Esophagus squamous epithelium (tissue), 4 donors: ENCODE measurements around the gene TRANK1.

ENCODE experiments used
- POLR2A ChIP-seq, 4 donors: fragments of 450-650 bp; IDR thresholded peaks; one replicate each; pipeline ENCODE4 v1.6.1; 2017; ENCODE audit warnings: antibody characterized with exemption in 4 of 4, mild to moderate bottlenecking in 4 of 4, moderate library complexity in 3 of 4
- TF ChIP-seq, protein P1 (sequence below), 6 experiments: fragments of 450-650 bp in 4 of 6; fragments of 200-600 bp in 2 of 6; sonication (generic) in 2 of 6; IDR thresholded peaks; one replicate each; pipeline ENCODE4 v1.5.1; 2016 to 2019; ENCODE audit warnings: antibody characterized with exemption in 6 of 6, mild to moderate bottlenecking in 4 of 6, moderate library complexity in 4 of 6

DNA sequence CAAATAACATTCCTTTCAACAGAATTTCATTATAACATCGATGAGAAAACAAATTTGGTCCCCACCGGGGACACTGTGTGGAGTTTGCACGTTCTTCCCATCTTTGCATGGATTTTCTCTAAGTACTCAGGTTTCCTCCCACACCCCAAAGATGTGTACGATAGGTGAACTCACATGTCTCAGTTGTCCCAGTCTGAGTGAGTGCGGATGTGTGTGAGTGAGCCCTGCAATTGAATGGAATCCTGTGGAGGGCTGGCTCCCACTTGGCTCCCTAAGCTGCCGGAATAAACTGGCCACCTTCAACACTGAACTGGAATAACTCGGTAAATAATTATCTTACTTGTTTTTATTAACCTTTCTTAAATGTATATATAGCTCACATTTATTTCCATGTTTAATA lies 77.0 kb downstream of the TRANK1 start:
- TF ChIP-seq, protein P1, sequence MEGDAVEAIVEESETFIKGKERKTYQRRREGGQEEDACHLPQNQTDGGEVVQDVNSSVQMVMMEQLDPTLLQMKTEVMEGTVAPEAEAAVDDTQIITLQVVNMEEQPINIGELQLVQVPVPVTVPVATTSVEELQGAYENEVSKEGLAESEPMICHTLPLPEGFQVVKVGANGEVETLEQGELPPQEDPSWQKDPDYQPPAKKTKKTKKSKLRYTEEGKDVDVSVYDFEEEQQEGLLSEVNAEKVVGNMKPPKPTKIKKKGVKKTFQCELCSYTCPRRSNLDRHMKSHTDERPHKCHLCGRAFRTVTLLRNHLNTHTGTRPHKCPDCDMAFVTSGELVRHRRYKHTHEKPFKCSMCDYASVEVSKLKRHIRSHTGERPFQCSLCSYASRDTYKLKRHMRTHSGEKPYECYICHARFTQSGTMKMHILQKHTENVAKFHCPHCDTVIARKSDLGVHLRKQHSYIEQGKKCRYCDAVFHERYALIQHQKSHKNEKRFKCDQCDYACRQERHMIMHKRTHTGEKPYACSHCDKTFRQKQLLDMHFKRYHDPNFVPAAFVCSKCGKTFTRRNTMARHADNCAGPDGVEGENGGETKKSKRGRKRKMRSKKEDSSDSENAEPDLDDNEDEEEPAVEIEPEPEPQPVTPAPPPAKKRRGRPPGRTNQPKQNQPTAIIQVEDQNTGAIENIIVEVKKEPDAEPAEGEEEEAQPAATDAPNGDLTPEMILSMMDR (IDR thresholded peaks at IDR 0.05): no peak
- no peak for TF ChIP-seq POLR2A (IDR thresholded peaks at IDR 0.05)
